NK-92 (cell line): Measurements from ENCODE around the gene LINC00237.

ENCODE experiments used
- DNase-seq: peaks from one replicate; lab custom pipeline; 2025; ENCODE audit not compliant: unreplicated experiment; lab: John Stamatoyannopoulos, UW

Gene LINC00237

DNA sequence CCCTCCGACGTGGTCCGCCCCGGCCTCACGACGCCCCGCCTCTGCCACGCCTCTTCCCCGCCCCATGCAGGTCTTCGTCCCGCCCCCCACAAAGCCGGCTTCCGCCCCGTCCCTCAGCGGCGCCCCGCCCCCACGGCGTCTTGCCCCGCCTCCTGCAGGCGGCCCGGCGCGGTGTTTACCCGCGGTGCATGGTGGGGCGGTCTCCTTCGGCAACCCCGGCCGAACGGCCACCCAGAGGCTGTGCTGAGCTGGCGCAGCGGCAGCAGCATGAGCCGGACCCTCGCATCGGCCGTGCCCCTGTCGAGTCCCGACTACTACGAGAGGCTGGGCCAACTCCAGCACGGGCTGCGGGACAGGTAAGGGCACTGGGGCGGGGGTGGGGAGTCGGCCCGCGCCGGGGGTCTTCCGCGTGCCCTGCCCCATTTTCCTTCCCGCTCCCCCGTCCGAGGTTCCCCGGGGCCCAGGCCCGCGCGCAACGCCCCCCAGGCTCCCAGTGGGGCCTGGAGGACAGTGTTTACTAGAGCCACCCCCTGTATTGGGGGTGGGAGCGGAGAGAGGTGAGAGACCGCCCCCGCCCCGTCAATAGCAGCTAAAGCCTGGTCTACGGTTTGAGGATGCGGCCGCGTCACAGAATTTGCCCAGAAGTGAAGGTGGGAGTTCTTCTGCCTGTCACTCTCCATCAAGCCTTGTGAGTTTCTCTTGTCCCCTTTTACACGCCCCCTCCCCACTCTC lies 19.9 kb upstream of the LINC00237 start, which contains the start of gene KIZ:
Gene KIZ, plus strand, starts transcription at position 234 of the 732 bp plus-strand sequence. Its CDS starts 34 bp downstream, at position 268.
- peak; percentile 66 for DNase-seq

GRCh38 chr20:21125072-21125848 lies 19.1 kb upstream of the LINC00237 start:
- DNase-seq = no peak

- DNase-seq = no peak
Measured at GRCh38 chr20:21124190-21124589, 18.0 kb upstream of the LINC00237 start.

DNA sequence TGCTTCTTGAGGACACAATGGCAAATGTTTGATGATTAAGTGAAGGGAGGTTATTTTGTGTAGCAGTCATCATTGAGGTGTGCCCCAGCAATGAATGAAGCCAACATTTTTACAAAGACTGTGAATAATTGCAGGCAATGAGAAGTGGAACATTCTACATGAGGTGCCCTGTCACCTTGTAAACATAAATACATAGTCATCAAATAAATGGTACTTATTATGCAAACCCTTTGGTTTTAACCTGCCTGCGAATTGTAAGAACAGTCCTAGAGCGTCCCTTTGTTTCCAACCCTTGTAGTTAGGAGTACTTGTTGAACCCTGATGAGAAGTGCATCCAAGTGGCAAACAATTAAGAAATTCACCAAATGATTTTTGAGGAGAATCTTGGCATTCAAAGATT lies 12.6 kb upstream of the LINC00237 start:
- no peak for DNase-seq

- no peak for DNase-seq
Measured at GRCh38 chr20:21118138-21118537, 12.0 kb upstream of the LINC00237 start.

DNA sequence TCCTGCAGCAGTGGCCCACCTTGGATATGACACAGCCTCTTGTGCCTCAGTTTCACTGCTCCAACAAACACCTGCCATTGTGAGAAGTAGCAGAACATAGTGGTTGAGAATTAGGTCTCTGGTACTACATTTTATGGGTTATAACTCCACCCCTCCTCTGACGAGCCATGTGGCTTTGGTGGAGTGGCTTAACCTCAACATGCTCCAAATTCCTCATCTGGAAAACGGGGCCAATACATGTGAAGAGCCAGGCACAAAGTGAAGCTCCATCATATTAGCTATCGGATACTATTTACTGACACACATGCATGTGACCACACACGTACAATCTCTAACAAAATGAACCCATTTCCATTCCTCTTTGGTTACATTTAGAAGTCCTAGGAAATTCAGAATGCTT lies 11.4 kb upstream of the LINC00237 start:
- DNase-seq = no peak

GRCh38 chr20:21114584-21114983 lies 8.4 kb upstream of the LINC00237 start:
- no peak for DNase-seq

- no peak for DNase-seq
Measured at GRCh38 chr20:21113697-21114096, 7.5 kb upstream of the LINC00237 start.

- no peak for DNase-seq
Measured at GRCh38 chr20:21111416-21111815, 5.3 kb upstream of the LINC00237 start.

DNA sequence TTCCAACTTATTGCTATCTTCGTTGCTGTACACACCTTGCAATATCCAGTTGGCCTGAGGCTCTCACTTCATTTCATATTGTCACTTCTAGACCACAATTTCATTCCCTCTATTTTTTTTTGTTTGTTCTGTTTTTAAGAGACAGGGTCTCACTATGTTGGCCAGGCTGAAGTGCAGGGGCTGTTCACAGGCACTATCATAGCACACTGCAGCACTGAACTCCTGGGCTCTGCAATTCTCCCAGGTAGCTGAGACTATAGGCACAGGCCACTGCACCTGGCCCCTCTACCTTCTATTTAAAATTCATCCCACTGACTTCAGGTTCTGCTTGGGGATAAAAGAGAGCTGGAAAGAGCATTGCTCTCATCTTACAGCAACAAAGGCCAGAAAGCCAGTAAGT lies 4.7 kb upstream of the LINC00237 start:
- no peak for DNase-seq

- DNase-seq = no peak
Measured at GRCh38 chr20:21109144-21109543, 3.0 kb upstream of the LINC00237 start.

GRCh38 chr20:21105429-21106170 lies 558 bp downstream of the LINC00237 start:
- DNase-seq = no peak

- DNase-seq = no peak
Measured at GRCh38 chr20:21104921-21105320, 1.2 kb downstream of the LINC00237 start.

- DNase-seq = no peak
Measured at GRCh38 chr20:21104466-21104761, 1.7 kb downstream of the LINC00237 start.

GRCh38 chr20:21103582-21104465 lies 2.3 kb downstream of the LINC00237 start:
- no peak for DNase-seq

DNA sequence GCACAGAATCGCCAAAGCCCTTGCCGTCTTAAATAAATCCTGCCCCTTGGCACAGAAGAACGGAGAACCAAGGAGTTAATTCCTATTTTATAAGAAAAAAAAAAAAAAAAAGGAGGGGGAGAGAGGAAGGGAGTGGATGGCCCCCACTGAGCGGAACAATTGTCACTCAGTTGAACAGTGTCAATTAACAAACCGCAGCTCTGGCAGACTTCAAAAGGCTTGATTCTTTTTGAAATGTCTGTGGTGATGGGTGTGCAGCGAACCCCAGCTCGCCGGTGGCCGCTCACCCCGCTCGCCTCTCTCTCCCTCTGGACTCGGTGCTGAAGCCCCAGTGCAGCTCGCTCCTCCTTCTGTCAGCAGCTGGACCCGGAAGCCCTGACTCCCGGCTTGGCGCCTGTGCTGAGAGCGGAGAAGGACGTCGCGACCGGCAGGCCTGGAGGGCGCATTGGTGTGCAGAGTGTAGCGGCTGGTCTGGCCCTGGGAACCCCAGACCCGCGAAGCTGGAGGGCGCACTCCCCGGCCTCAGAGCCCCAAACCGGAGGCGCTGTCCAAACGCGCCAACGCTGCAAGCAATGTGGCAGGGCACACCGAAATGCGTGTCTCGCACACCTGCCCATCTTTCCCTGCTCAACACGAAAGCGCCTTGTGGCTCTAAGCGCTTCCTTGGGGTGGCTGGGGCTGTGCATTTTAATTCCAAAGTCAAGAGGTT lies 3.4 kb downstream of the LINC00237 start:
- no peak for DNase-seq

GRCh38 chr20:21101932-21102575 lies 4.1 kb downstream of the LINC00237 start:
- no peak for DNase-seq

GRCh38 chr20:21101453-21101931 lies 4.7 kb downstream of the LINC00237 start:
- no peak for DNase-seq

GRCh38 chr20:21100578-21101452 lies 5.3 kb downstream of the LINC00237 start:
- no peak for DNase-seq
